Hematopoietic multipotent progenitor cell treated with erythropoietin and hydrocortisone succinate and interleukin-3 and kit ligand, for 17 days (in vitro differentiated cells): ENCODE results near the gene SLC66A1.

Source experiments
- DNase-seq: peaks from one replicate; pipeline ENCODE4 v3.0.0-alpha.2; 2015; ENCODE audit warnings: low spot score

The SLC66A1 gene

DNA sequence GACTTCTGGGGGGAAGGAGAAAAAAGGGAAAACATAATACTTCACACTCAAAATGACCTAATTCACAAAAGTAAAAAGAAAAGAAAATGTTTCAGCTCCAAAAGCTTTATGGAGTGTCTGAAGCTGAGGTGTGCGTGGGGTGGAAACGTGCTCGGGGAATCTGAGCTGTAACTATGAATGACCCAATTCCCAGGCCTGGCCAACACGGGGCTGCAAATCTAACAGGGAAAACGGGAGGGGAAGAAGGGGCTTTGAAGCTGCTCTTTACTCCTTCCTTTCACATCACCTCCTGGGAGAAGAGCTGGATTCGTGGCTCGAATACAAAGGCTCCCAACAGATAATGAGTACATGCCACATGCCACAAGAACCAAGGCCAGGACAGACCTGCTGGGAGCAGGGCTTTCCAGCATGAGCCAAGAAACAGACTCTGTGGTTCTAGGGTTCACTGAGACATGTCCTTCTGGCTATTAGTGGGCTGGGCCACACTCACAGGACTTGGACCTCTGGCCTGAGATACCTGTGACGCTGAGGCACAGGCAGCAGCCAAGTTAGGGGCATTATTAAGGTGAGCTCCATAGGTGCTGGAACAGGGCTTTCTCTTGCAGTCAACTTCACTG is 51.5 kb downstream of the SLC66A1 start:
- no peak for DNase-seq

DNA sequence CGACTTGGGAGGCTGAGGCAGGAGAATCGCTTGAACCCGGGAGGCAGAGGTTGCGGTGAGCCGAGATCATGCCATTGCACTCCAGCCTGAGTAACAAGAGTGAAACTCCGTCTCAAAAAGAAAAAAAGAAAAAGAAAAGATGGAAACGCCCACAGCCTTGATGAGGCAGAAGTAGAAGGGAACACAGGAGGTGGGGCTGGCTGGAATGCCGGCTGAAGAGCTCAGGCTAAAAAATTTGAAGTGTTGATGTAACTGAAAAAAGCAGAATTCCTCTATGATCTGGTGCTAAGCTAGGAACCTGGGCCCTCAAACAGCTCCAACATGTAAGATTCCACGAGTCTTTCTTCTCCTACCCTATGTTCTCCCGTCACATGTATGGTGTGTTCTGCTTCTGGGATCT is 53.6 kb downstream of the SLC66A1 start:
- no peak for DNase-seq

DNA sequence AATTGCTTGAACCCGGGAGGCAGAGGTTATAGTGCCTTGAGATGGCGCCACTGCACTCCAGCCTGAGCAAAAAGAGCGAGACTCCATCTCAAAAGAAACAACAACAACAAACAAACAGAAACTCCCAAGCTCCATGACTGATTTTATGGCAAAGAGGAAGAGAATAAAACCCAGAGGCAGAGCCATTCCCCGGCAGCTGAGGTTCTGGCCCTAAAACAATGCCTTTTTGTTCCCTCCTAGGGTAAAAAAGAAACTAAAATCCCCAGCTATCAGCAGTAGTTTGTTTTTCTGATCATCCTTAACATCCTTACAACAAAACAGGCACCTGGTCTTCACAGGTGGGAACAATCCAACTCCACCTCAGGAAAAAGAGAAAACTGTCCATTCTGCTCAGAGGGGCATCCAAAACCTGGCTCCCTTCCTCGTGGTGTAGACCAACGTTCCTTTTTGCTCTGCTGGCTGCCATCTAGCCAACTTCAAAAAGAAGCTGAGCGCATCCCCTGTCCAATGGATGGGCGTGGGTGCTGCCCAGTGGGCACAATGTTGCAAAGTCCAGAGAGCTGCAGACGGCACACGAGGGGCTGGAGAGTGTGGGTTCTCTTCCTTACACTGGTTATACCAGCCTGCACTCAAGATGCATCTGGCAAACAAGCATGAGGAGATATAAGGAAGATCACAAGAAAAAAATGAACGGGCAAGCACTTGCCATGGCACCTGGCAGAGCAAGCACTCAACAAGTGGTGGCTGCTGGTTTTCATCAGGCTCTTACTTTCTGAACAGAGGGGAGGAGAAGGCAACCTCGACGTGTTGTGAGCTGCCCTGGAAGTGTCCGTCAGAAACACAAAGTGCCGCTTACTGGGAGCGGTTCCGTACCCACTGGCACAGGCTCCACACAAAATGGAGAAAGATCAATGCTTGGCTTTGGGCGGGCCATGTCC is 54.7 kb downstream of the SLC66A1 start:
- DNase-seq = no peak

DNA sequence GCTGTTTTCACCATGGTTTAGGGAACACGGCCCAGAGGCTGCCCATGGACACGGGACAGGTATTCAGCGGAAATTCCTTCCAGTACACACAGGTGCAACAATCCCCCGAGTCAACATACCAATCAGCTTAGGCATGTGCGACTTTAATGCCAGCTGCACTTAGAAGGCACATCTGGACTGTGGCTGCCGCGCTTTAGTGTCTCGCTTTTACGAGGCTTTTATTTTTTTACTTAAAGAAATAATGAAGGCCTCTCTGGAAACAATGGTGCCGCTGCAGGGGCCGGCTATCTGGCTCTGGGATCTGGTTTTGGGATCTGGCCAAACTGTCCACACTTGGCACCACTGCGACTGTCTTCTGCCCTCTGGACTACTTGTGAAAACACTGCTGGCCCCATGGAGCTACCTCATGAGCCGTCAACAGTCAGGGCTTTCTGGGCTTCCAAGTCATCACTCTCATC is 55.5 kb downstream of the SLC66A1 start:
- no peak for DNase-seq

DNA sequence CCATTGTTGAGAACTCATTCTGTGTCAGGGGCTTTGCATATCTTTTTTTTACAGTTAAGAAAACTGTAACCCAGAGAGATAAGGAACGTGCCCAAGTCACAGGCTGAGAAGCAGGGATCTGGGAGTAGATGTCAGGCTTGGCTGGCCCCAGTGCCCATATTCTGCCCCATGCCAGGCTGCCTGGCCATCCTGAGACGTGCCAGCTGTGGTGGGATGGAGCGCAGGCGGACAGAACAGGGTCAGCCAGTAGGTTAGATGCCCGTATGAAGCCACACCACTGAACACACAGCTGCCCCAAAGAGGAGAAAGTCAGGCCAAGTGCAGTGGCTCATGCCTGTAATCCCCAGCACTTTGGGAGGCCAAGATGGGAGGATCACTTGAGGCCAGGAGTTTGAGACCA is 55.9 kb downstream of the SLC66A1 start:
- DNase-seq = no peak

DNA sequence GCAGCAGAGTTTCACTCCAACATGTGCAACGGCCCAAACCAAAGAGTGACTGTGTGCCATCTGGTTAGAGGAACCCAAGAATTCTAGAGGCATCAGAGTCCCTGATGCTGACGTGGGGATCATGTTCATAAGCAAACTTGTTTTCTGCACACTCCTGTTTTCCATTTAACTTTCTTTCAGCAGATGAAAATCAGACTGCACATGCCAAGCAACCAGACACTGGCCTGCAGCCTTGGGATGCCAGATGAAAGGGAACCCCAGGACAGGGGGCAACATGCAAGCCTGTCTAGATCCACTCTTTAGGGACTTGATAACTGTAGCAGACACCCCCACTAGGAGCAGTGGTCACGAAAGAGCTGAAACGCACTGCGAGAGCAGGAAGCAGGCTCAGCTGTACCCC is 56.8 kb downstream of the SLC66A1 start:
- DNase-seq = no peak

DNA sequence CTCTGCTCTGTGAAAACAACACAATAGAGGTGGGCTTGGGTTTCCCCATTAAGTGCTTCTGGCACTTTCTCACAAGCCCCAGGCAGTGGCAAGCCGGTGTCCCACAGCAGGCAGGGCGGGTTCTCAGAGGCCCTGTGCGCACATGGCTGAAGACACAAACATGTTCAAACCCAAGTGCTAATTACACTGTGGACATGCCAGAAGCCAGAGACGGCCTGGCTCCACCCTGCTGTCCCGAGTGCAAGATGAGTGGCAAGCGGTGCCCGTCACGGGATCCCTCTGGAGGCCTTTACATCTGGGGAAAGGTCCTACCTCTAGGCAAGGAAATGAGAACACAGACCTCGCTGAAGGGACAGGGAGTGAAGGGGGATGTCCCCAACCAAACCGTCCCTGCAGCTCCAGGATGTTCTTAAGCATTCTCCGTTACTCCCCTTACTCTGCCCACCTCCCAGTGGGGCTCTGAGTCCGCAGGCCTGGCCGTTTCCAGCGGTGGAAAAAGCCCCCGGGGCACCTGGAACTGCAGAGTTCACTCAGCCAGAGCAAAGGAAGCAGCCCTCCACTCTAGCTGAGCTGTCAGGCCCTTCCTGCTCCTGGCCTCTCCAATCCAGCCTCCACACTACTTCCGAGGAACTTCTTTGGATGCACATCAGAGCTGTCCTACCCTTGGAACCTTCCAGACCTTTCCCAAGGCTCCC is 57.4 kb downstream of the SLC66A1 start:
- DNase-seq = no peak

DNA sequence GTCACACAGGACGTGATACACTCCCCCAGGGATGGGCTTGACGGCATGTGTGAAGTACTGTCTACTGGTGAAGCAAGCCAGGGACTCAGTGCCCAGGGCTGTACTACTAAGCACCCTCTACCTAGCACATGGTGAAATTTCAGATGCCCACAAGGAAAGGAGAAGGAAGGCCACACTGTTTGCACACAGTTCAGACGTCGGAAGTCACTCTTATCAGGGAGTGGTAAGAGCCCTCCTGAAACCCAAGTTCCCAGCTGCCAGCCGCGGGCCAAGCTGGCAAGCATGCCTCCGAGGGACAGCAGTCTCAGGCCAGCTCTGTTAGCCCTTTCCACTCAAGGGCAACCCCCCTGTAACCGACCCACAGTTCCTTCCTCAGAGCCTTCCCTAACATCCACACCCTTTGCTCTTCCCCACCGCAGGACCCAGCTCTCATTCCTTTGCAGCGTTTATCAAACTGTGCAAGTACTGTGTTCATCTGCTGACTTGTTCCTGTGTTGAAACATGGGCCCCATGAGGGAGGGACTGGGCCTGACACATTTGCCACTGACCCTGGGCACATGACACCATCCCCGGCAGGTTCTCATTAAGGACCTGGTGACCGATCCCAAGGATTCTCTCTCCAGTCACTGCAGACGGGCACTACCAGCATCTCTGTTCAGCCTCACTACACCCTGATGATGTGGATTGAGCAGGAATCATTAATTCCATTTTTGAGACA is 58.5 kb downstream of the SLC66A1 start:
- no peak for DNase-seq

DNA sequence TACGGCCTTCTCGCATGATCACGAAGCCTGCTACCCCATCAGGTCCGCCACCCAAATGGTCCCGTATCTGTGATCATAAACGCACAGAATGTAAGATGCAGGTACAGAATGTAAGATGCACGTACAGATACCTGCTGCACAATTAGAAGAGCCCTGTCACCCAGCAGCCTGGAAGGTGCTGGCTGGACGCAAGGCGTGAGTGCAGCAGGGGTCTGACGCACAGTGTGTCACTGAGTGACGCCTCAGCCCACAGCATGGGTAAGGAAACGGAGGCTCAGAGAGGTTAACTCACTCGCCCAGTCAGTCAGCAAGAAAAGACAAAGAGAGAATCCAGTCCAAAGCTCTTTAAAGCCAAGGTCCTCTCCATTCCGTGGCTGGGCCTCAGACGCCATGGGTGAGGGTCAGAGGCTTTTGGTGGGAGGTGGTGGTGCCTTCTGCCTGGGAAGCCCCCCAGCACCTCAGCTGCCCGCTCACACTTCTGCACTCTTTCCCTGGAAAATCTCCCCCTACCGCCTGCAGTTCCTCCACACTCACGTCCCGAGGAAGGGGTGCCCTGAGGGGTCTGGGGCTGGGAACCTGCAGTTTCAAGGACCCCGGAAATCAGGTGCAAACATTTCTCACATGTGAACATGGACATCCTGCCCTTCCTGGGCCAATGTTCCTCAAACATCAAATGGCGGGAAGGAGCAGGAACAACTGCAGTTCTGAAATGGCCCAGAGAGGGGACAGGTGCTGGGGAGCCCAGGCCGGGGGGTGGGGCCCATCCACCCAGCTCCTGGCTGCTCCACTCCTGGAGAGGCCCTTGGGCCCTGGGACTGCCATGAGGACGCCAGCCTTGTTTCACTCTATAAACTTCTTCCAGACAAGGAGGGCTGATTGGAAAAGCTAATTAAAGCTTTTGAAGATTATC is 59.4 kb downstream of the SLC66A1 start:
- no peak for DNase-seq

DNA sequence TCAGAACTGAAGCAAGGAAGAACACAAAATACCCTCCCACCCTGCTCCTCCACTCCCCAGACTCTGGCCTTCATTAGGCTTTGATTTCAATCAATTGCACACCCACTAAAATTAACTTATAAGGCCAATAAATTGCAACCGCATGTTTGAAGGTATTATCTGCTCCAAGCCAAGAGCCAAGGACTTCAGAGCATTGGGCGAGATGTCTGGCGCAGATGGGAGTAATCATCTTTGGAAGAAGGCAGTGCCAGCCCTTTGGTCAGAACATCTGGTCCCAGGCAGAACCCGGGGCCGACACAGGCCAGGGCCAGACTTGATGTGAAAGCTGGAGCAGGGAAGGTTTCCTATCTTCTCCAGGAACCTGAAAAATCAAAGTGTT is 60.0 kb downstream of the SLC66A1 start:
- no peak for DNase-seq

DNA sequence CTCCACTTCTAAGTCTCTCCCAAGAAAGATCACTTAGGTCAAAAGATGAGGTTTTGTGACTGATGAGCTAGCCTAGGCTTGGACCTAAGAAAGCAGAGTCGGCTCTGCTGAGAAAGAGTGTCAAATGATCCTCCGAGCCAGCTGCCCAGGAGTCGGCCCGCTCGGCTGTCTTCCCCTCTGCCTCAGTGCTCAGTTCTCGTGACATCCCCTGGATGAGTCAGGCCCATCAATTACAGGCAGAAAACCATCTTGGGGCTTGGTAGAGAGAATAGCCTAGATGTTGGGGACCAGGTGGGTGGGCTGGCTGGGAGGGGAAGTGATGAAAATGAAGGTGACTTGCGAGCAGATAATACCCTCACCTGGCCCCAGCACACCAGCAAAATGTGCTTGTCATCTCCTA is 60.5 kb downstream of the SLC66A1 start:
- DNase-seq = no peak

DNA sequence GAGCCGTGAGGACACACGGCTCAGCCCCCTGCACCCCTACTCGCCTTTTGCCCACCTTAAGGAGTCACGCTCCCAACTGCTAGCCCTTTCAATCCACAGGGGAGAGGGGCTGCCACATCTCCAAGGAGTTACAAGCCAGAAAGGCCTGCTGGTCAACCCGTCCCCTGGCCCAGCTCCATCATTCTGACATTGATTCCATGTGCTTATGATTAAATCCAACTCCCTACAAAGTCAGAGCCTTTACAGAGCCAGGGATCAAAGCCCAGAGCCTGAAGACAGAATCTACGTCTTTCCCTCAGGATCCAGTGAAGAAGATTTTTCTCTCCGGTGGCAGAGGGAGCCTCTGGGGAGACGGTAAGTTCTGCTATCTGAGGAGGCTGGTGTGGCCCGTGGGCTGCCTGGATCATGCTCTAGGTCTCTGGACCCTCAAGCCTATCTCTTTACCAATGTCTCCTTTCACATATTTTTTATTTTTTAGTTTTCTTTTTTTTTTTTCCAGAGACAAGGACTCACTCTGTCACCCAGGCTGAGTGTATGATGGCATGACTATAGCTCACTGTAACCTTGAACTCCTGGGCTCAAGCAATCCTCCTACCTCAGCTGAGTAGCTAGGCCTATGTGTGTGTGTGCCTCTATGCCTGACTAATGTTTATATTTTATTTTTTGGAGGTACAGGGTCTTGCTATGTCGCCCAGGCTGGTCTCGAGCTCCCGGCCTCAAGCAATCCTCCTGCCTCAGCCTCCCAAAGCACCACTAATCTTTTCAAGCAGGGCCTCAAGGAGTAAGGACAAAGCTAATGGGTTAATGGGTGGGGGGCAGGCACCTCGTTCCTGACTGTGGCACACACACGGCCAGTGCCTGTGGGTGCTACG is 61.3 kb downstream of the SLC66A1 start:
- DNase-seq = no peak

DNA sequence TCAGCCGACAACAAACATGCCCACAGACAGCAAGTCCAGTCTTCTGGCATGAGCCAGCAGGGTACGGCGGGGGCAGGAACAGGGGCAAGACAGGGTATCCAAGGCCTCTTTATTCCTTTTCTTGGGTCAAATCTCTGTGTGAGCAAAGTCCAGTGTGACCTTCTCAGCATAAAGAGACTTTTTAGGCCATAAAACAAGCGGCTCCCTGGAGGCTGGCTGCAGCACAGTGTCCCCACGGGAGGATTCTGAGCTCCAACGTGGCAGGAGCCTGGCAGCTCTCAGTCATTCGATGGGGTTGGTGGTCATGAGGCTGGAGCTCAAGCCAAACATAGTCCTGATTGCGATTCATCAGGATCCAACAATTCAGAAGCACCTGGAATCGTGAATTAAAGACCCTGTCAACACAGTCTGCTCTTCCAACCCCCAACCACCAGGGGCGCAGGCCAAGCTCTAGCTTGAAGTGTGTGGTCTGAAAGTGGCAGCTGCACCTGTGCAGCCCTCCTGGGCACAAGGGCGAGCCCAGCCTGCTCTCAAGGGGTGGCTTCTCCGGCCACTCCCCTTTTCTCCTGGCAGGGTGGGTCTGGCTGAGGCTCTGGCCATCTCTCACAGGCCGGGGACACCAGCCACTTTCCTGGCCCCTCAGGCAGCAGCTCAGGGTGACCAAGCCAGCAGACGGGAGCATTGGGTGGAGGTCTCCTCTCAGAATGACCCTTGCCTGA is 62.1 kb downstream of the SLC66A1 start:
- no peak for DNase-seq

DNA sequence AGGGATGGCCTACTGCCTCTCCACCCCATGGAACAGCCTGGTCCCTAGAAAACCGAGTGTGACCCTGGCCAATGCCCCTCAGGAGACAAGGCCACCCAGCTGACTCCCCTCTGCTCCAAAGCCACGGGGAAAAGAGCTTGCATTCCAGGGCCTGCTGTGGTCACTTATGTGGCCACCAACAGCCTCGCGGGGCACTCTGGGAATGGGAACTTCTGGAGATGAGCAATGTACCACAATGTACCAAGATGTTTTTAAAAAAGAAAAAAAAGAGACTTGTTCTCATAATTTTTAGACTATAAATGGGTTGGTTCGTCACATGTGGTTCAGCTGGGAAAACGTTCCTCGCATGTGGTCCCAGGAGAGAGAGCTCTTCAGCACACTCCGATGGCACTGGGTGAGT is 62.8 kb downstream of the SLC66A1 start:
- DNase-seq = no peak

DNA sequence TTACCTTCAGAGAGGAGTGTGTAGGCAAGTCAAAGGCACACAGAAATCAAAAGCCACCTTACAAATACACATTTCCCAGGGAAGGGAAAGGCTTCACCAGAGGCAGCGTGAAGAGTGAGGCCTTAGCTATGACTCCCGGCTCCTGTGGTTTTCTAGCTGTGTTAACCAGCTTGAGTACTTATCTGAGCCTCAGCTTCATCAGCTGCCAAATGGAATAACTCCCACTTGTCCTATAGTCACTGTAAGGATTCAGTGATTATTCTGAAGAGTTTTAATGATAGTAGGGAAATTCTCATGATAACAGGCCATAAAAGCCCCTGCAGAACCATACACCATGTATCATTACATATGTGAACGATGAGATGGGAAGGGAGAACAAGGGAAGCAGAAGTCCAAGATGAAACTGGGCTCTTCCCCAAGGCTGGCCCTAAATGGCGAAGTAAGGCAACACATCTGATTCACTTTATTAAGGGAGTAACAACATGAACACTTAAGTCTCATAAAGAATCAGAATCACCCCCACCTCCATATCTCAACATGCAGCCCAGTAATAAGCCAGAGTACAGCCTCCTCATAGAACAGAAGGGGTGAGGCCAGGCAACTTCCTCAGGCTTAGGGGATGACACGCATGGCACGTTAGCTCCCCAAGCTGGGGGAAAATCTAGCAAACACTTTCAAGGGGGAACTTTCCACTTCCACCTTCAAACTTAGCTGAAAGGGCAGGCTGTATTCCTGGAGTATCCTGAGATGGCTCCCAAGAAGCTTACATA is 63.7 kb downstream of the SLC66A1 start:
- no peak for DNase-seq

DNA sequence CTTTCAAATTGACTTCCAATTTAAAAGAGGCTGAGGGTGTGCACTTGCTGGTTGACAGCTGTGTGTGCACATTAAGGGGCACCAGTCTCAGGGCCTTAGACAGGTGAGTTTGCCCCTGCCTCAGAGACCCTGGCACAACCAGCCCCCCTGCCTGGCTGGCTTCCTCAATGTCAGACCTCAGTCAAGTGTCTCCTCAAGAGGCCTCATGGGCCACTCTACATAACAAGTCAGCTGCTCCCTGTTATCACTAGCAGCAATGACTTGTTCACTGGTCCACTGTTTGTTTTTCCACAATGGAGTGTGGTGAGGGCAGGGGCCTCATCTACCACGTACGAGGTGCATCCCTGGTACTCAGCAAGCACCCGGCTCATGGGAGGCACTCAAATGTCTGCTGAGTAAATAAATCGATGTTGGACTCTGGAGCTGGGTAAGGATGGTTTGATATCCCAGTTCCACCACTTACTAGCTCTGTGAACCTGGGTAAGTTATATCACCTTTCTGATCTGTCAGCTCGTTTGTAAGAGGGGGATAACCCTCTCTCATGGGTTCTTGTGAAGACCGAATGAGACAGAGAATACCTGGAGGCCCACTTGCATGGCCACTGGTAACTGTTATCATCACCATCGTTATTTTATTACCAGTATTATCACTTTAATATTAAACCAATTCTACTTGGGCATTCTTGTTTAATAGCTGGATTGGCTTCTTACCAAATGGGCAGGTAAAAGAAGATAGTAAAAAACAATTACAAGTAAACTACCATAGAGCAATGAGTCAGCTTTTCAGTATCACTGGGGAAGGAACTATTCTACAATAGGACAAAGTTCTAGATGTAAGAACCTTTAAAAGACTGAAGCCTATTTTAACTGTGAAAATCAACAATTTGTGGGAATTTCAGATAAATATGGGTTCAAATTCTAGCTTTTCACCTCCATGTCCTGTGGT is 64.6 kb downstream of the SLC66A1 start:
- no peak for DNase-seq
